ENCODE data around the gene SETD2.
A peak's percentile ranks its signal among the peaks of the same experiment; 100 is the strongest.
"Not testable (repeated sequence)": the region's sequence is repeated elsewhere in the genome, so short reads cannot be mapped to it uniquely, and the experiment has no call there.

SETD2 gene

DNA sequence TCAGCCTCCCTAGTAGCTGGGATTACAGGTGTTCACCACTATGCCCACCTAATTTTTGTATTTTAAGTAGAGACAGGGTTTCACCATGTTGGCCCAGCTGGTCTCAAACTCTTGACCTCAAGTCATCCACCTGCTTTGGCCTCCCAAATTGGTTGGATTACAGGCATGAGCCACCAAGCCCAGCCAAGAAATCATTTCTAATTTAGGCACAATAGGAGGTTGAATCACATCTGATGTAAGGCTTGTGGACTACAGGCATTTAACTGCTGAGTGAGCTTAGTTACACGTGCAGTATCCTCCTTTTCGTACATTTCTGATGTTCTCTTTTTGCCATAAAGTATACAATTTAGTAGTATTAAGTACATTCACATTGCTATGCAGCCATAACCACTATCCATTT is 31.1 kb upstream of the SETD2 start:
- TF ChIP-seq, protein P1, sequence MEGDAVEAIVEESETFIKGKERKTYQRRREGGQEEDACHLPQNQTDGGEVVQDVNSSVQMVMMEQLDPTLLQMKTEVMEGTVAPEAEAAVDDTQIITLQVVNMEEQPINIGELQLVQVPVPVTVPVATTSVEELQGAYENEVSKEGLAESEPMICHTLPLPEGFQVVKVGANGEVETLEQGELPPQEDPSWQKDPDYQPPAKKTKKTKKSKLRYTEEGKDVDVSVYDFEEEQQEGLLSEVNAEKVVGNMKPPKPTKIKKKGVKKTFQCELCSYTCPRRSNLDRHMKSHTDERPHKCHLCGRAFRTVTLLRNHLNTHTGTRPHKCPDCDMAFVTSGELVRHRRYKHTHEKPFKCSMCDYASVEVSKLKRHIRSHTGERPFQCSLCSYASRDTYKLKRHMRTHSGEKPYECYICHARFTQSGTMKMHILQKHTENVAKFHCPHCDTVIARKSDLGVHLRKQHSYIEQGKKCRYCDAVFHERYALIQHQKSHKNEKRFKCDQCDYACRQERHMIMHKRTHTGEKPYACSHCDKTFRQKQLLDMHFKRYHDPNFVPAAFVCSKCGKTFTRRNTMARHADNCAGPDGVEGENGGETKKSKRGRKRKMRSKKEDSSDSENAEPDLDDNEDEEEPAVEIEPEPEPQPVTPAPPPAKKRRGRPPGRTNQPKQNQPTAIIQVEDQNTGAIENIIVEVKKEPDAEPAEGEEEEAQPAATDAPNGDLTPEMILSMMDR (IDR thresholded peaks at IDR 0.05), result no peak
- H3K27ac ChIP-seq, result no peak overlapping the region
- no peak overlapping the region for H3K4me3 ChIP-seq
- no peak for DNase-seq (ENCODE audit: low spot score)

DNA sequence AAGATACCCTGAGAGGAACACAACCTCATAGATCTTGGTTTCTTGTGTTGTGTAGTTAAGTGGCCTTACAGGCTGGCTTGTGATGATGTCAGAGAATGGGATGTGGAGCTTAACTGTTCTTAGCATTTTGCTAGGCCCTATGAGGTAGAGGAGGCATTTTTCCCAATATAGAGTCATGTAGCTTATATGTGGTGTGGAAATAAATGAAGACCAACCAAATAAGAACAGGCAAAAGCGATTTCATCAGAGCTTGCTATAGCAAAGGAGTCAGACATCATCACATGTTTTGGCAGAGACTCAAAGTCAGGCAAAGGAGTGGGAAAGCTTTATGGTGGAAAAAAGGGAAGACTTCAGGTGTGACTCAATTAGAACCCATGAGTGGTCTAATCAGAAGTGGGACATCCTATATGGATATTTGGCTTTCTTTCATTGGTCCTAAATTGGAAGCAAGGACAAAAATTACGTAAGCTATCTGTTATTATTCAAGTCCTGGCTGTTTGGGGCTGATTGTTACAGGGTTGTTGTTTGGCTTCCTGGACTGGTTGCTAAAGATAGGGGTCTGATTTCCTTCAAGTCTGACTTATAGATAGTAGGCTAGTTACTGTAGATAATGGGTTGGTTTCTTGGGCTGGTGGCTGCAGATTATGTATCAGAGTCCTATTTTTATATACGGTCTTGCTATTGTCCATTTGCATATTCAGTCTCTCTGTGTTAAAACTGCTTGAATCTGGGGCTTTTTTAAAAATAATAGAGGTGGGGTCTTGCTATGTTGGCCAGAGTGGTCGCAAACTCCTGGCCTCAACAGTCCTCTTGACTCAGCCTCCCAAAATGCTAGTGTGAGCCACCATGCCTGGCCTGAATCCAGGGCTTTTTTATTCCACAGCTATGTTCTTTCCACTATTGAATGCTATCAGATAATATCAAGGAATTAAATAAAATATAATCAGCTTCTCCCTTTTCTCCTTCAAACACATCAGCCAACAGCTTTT is 30.3 kb upstream of the SETD2 start:
- no peak overlapping the region for H3K4me3 ChIP-seq
- TF ChIP-seq, protein P1 (IDR thresholded peaks at IDR 0.05), result no peak
- H3K27ac ChIP-seq, result no peak overlapping the region
- no peak for DNase-seq (ENCODE audit: low spot score)

DNA sequence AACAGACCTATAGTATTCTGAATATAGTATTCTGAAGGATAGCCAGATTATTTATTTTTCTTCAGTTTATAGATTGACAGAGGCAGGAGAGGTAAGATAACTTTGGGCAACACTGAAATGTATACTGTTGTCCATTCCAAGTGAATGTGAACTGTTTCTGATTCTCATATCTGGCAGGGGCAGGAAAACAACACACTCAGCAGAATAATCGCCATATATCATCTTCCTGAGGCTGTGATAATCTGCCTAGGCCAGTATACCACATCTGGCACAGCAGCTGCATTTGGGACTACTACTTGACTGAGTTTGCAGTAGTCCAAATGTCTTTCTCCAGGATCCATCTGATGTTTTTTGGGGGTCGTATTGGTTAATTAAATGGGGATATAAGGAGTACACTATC is 22.4 kb upstream of the SETD2 start:
- TF ChIP-seq, protein P1 (IDR thresholded peaks at IDR 0.05), result no peak
- DNase-seq (ENCODE audit: low spot score), result no peak
- Histone ChIP-seq H3K4me3 (no peak overlapping the region), H3K27ac (no peak overlapping the region)

DNA sequence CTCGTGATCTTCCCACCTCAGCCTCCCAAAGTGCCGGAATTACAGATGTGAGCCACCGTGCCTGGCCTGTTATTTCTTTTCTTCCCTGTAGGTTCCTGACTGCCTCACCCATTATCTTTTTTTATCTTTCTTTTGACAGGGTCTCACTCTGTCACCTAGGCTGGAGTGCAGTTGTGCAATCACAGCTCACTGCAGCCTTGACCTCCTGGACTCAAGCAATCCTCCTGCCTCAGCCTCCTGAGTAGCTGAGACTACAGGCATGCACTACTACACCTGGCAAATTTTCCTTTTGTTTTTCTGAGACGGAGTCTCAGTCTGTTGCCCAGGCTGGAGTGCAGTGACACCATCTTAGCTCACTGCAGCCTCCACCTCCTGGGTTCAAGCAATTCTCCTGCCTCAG is 17.8 kb upstream of the SETD2 start:
- H3K4me3 ChIP-seq; H3K27ac ChIP-seq; DNase-seq (ENCODE audit: low spot score): not testable (repeated sequence)

DNA sequence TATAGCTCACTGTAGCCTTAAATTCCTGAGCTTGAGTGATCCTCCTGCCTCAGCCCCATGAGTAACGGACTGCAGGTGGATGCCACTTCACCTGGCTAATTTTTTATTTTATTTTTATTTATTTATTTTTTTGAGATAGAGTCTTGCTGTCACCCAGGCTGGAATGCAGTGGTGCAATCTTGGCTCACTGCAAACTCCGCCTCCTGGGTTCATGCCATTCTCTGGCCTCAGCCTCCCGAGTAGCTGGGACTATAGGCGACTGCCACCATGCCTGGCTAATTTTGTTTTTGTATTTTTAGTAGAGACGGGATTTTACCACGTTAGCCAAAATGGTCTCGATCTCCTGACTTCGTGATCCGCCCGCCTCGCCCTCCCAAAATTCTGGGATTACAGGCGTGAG is 16.1 kb upstream of the SETD2 start:
- not testable (repeated sequence) for H3K4me3 ChIP-seq; H3K27ac ChIP-seq; DNase-seq (ENCODE audit: low spot score)

DNA sequence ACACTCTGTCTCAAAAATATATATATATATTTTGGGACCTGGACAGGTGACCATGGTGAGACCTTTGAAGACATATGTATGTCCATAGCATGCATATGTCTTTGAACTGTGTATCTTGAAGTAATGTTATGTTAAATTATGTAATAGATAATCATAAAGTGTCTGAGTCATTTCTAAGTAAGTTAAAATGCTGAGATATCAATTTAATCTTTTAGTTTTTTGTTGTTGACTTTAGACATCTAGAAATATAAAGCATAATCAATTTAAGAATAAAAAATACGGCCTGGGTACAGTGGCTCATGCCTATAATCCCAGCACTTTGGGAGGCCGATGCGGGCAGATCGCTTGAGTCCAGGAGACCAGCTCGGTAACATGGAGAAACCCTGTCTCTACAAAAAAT is 12.7 kb upstream of the SETD2 start:
- TF ChIP-seq, protein P1 (IDR thresholded peaks at IDR 0.05), result no peak
- DNase-seq (ENCODE audit: low spot score), result no peak
- Histone ChIP-seq H3K4me3 (no peak overlapping the region), H3K27ac (no peak overlapping the region)

DNA sequence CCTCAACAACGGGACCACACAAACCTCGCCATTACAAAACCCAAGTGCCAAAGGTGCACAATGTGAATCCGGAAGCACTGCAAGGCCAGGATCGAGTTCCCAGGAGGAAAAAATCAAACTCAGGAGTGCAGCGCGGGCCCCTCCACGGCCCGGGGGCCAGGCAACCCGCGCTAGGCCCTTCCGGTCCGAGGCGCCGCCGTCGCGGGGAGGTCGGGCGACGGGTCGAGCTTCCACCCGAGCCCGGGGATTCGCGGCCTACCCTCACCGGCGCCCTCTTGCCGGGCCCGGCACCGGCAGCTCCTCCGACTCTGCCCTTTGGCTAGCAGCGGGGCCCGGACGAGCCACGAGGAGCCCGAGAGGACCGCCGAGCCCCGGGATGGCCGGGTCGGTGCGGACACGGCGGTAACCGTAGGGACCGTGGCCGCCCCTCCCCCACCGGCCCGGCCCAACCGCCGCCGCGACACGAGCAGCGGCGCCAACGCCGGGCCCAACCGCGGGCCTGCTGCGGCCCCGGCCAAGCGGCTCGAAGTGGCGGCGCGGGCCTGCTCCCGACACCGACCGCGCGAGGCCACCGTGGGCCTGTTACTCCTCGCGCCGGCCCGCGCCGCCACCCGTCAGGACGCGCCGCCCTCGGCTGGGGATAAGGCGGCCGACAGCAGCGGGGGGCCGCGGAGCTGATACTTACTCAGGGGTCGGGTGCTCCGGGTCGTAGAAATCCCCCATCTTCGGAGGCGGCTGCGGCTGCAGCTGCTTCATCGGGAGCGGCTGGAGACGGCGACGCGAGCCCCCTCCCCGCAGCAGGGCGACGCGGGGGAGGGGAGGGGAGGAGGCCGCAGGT is 525 bp downstream of the SETD2 start:
- DNase-seq (ENCODE audit: low spot score), result peak; percentile 76
- TF ChIP-seq, protein P1 (IDR thresholded peaks at IDR 0.05), result no peak
- Histone ChIP-seq H3K4me3 (peak overlapping the region; percentile 97), H3K27ac (peak overlapping the region; percentile 94)

All from coronary artery (tissue), 2 donors.